H4 (cell line): ENCODE results near the gene FGD1. TPM values are rescaled to one million over a fixed set of nuclear protein-coding genes. Genes with fewer than 3 reads are reported as not detected.
"Not testable (repeated sequence)": the region's sequence is repeated elsewhere in the genome, so short reads cannot be mapped to it uniquely, and the experiment has no call there.

Experiments
- DNase-seq: peaks from one replicate; pipeline ENCODE4 v3.0.0-alpha.2; 2015; ENCODE audit warnings: low spot score
- total RNA-seq: library from RNA; depleted of rRNA; stranded (reverse); fragments of >200 nt; shearing (Covaris generic); gene quantifications from 2 replicates; pipeline ENCODE4 v1.2.3, GENCODE V29; 2014; rRNA removed

FGD1 gene
- total RNA-seq = 2.6 and 4.1 TPM in 2 replicates

DNA sequence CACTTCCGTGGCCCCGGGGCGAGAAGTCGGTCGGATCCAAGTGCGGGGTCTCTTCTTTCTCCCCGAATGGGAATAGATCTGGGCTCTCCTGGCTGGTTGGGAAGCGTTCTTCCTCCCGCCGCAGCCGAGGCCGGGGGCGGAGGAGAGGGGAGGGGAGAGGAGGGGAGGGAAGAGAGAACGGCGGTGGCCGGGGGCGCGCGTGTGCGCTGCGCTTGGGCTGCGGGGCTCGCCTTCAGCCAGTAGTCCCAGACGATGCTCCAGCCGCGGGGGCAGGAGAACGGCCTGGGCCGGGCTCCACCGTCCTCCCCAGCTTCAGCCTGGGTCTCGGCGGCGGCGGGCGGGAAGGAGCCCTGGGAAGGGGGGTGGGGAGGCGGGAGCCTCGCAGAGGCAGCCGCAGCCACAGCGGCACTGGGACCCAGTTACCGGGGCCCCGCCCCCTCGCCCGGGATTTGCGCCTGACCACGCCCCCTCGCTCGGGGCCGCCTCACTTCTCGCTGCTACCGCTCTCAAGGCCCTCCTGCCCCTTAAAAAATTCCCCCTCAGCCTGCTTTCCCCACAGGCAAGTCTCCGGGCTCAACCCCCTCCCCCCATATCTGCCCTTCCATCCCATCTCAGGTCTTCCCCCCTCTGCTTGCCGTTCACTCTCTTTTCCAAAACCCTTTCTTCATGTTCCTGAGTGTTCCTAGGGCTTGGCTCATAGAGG, at the start of gene FGD1:
TSS of gene FGD1 (minus strand) at position 421 of the 703 bp plus-strand sequence. CDS start 802 bp downstream, outside the sequence.
- DNase-seq = peak; percentile 28

DNA sequence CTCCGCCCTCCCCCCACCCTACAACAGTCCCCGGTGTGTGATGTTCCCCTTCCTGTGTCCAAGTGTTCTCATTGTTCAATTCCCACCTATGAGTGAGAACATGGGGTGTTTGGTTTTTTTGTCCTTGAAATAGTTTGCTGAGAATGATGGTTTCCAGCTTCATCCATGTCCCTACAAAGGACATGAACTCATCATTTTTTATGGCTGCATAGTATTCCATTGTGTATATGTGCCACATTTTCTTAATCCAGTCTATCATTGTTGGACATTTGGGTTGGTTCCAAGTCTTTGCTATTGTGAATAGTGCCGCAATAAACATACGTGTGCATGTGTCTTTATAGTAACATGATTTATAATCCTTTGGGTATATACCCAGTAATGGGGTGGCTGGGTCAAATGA, 46.2 kb upstream of the FGD1 start:
- DNase-seq = not testable (repeated sequence)

- DNase-seq = no peak
These were observed 44.3 kb upstream of the FGD1 start for GRCh38 chrX:54540289-54540688.

- no peak for DNase-seq
These were observed 38.2 kb upstream of the FGD1 start for GRCh38 chrX:54534271-54534670.

DNA sequence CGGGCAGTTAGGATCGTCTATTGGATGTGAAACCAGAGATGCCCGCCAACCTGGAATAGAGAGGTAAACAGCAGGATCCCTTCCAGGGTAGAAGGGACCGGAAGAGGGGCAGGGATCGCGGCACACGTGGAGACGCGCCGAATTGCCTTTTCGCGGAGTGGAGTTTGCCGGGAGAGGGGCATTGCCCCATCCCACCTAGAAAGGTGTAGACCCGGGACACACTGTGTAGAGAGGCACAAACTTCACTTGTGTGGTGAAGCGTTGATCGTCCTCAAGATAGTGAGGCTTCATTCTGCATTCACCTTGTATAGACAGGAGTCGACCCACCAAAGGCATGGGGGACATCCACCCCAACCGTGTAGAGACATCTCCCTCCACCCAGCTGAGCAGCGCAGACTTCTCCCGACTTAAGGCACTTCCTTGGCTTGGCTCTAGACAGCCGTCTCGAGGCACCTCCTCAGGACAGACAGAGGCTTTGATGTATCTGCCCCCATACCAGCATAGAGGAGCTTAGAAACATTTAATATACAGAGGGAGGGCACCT, 34.4 kb upstream of the FGD1 start:
- DNase-seq = no peak

DNA sequence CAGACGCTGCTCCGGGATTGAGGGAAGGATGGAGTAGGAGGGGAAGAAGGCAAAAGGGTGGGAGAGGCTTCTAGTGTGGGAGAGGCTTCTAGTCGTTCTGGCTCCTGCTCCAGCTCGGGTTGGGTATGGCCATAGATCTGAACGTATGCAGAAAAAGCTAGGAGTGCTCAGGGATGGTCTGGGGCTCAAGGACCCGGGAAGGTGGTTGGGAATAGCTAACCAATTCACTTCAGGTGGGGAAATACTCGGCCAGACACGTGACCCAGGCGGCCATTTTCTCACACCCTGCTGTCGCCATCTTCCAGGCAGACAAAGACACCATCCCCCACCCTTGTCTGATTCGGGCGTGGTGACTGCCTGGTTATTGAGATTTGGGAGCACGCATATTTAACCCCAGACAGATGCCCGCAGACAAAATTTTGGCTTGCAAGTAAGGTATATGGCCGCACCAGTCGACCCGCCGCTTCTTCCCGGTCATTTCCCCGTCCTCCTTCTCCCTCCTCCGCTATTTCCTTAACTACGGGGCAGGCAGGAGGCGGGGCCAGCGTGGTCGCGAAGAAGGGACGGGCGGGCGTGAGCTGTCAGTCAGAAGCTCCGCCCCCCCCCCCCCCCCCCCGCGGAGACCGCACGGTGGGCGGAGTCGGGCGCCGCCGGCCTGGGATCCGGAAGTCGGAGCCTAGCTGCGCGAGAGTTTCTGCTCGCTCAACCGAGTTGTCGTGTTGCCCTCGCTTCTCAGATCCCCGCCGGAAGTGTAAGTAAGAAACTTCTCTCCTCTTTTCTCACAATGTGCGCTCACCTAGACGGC, 33.7 kb upstream of the FGD1 start, which contains the start of gene GNL3L:
TSS of gene GNL3L (plus strand) at position 668 of the 805 bp plus-strand sequence. CDS start 2,348 bp downstream, outside the sequence.
- DNase-seq = peak; percentile 87

DNA sequence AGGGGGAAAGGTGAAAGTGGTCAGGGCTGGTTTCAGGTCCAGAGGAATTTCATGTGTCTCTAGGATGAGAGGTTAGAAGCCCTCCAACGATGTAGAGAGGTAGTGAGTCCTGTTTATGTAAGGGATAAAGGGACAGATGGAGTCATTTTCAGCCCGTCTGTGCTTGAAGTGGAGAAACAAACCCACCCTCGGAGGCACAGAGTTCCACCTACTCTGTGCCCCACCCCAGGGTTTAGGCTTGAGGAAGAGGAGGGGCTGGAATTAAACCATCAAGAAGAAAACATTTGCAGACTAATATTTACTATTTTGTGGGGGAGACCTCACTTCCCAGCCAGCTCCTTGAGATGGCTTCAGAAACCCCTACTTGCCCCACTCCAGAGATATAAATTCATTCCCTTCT, 33.1 kb upstream of the FGD1 start:
- no peak for DNase-seq

DNA sequence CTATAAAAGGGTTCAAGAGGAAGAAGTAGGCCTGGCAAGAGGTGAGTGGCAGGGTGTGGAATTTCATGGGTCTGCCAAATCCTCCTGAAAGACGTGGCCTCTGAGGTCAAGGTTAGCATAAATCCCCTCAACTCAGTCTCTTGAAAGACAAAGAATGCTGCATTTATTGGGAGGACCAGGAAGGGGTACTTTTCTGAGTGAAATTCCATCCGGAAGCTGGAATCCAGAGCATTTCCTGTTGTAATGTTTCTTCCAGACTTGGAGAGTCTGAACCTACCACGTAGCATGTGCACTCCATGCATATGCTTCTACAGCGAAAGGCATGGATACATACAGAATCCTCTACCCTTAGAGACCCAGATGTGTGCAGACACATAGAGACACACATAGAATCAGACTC, 13.4 kb upstream of the FGD1 start:
- no peak for DNase-seq

GRCh38 chrX:54496936-54497335, 902 bp upstream of the FGD1 start:
- no peak for DNase-seq

GRCh38 chrX:54496517-54496852, 451 bp upstream of the FGD1 start:
- no peak for DNase-seq

DNA sequence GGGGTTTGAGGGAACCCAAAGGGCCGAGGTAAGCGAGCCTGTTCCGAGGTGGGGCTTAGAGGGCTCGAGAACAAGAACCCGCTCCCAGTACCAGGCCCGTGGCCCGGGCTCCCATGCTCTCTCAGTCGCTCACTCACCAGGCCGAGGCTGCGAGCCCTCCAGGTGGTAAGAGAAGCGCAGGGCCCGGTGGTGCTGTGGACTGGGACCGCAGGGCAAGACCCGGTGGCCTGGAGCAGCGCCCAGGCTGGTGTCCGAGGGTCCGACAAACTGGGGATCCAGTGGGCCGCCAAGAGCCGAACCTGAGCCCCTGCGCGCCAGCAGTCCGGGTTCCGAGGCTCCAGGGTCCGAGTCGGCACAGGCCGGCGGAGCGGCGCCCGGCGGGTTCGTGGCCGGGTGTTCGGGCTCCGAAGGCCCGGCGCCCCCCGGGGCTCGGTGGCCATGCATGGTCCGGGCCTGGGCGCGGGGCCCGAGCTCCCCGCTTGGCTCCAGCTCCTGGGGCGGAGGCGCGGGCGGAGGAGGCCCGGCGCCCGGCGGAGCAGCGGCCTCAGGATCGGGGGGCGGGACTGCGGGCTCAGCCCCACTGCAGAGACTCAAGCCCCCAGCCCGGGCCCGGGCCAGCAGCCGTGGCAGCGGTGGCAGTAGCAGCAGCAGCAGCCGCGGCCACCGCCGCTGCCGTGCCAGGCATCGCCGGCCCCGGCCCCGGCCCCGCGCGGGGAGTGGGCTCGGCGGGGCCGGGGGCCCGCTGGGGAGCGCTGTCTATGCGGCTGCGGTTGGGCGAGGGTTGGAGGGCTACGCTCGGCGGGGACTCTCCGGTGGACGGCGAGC, 833 bp downstream of the FGD1 start:
- DNase-seq = no peak

- no peak for DNase-seq
These were observed 1.7 kb downstream of the FGD1 start for GRCh38 chrX:54494166-54494988.

GRCh38 chrX:54492340-54492739, 3.7 kb downstream of the FGD1 start:
- no peak for DNase-seq

GRCh38 chrX:54489819-54490218, 6.2 kb downstream of the FGD1 start:
- not testable (repeated sequence) for DNase-seq

DNA sequence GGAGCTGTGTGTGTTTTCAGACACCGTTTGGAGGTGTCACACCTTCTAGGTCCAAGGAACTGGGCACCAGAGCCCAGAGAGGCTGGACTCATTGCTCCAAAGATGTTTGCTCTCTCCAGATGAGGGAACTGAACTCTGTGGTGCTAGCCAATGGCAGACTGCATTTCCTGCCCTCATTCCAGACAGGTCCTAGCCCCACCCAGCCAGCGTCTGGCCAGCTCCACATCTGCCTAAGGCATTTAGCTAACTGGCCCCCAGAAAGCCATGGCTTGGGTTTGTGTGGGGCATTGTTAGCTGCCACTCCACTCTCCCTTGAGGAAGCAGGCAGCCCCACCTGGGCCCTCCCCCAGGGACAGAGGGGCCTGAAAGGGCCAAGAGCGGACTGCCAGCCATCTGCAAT, 11.4 kb downstream of the FGD1 start:
- no peak for DNase-seq

GRCh38 chrX:54483946-54484345, 12.1 kb downstream of the FGD1 start:
- no peak for DNase-seq

- DNase-seq = no peak
These were observed 13.0 kb downstream of the FGD1 start for GRCh38 chrX:54482839-54483593.

DNA sequence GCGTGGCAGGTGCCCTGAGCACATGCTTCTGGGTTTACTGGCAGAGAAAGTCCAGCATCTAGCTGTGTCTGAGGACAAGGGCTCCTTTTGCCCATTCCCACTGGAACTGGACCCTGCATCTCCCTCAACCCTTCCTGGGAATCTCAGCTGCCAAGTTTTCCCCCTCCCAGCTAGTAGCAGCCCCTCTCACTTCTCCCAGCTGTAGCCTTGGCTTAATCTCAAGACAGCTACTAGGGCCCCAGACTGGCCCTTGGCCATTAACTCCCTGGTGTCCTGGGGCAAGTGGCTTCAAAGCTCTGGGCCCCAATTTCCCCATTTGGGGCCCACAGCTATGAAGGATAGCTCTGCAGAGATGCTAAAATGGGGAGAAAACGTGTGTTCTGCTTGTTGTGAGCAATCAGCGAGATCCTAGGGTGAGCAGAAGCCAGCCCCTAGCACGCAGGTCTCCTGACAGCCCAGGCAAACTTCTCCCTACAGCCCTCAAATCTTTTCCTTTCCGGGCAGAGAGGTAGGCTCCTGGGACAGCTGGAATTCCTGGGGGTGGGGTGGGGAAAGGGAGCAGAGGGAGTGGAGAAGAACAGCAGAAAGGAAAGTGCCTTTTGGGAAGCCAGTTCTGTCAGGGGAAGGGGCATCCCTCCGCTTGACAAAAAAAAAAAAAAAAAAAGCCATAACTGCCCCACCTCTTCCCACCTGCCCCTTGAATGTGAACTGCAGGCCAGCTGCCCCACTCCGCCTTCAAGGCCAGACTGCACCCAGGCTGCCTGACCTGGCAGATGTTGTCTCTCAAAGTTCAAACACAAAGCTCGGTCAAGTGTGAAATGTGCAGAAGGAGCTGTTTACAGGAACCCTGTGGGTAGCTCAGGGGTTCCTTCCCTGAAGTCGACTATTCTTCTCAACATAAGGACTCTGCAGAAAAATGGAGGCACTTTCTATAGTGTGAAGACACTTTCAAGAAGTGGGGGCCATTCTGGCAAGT, 16.6 kb downstream of the FGD1 start:
- no peak for DNase-seq
